WTC11 (cell line): ENCODE data around the gene PLK4. TPM values are rescaled to one million over a fixed set of nuclear protein-coding genes. Genes with fewer than 3 reads are reported as not detected.

ENCODE experiments used
- ATAC-seq: fragments of 200-7000 bp; cut with Tn5 transposase; 2 replicates; pipeline ENCODE4 v1.10.0; 2021; ENCODE audit warnings: mild to moderate bottlenecking, moderate library complexity
- CTCF ChIA-PET: fragments of 300-600 bp; sonication (Branson Sonifier 250); formaldehyde crosslinking; loops from one replicate; lab custom pipeline; 2021; ENCODE audit warnings: antibody characterized with exemption; lab: Charles Lee
- POLR2A ChIA-PET: fragments of 350-600 bp; sonication (Branson Sonifier 250); formaldehyde crosslinking; loops from one replicate; lab custom pipeline; 2021; ENCODE audit warnings: antibody characterized with exemption; lab: Charles Lee
- DNase-seq: peaks from one replicate; pipeline ENCODE4 v3.0.0; 2021; ENCODE audit warnings: low spot score
- H3K27ac Mint-ChIP-seq: 2 replicates; pipeline ENCODE4 v1.8.0; 2021; ENCODE audit warnings: mixed read lengths
- H3K27me3 Mint-ChIP-seq: 2 replicates; pipeline ENCODE4 v1.8.0; 2021; ENCODE audit warnings: low read depth, mild to moderate bottlenecking, moderate library complexity, mixed read lengths
- H3K36me3 Mint-ChIP-seq: 2 replicates; pipeline ENCODE4 v1.8.0; 2021; ENCODE audit warnings: mixed read lengths
- H3K4me1 Mint-ChIP-seq: 2 replicates; pipeline ENCODE4 v1.8.0; 2022; ENCODE audit warnings: mixed read lengths
- H3K4me3 Mint-ChIP-seq: 2 replicates; pipeline ENCODE4 v1.8.0; 2021; ENCODE audit warnings: mild to moderate bottlenecking, moderate library complexity, mixed read lengths
- H3K9me3 Mint-ChIP-seq: 2 replicates; pipeline ENCODE4 v1.8.0; 2021; ENCODE audit warnings: mixed read lengths
- AFF4 ChIP-seq: sonication (generic); formaldehyde crosslinking; IDR thresholded peaks from 2 replicates; pipeline ENCODE4 v1.8.1; 2023; ENCODE audit warnings: mild to moderate bottlenecking, missing genetic modification reagents, borderline replicate concordance
- ARID4B ChIP-seq: sonication (generic); formaldehyde crosslinking; IDR thresholded peaks from 2 replicates; pipeline ENCODE4 v1.8.0; 2023; ENCODE audit warnings: missing genetic modification reagents, mild to moderate bottlenecking, borderline replicate concordance
- CDX4 ChIP-seq: fragments of 250-450 bp; sonication (Bioruptor Pico); IDR thresholded peaks from 2 replicates; pipeline ENCODE4 v1.9.0; 2021; ENCODE audit warnings: moderate library complexity, mild to moderate bottlenecking, inconsistent platforms, borderline replicate concordance
- CREB1 ChIP-seq: sonication (generic); formaldehyde crosslinking; IDR thresholded peaks from 2 replicates; pipeline ENCODE4 v1.8.0; 2023; ENCODE audit warnings: mild to moderate bottlenecking, missing genetic modification reagents
- GRHL2 ChIP-seq: fragments of 250-450 bp; sonication (Bioruptor Pico); IDR thresholded peaks from 2 replicates; pipeline ENCODE4 v1.8.0; 2022; ENCODE audit warnings: mild to moderate bottlenecking, moderate library complexity; ENCODE audit not compliant: insufficient replicate concordance, severe bottlenecking
- HMGA2 ChIP-seq: fragments of 250-450 bp; sonication (Bioruptor Pico); IDR thresholded peaks from 2 replicates; pipeline ENCODE4 v1.4.0; 2021; ENCODE audit warnings: mild to moderate bottlenecking, moderate library complexity
- IRF2 ChIP-seq: sonication (generic); formaldehyde crosslinking; IDR thresholded peaks from 2 replicates; pipeline ENCODE4 v1.8.0; 2022; ENCODE audit warnings: low read depth, missing genetic modification reagents, borderline replicate concordance
- NFATC4 ChIP-seq: fragments of 250-450 bp; sonication (Bioruptor Pico); IDR thresholded peaks from 2 replicates; pipeline ENCODE4 v1.9.0; 2021; ENCODE audit warnings: mild to moderate bottlenecking
- NR2C2 ChIP-seq: sonication (generic); formaldehyde crosslinking; IDR thresholded peaks from 2 replicates; pipeline ENCODE4 v1.8.0; 2022; ENCODE audit warnings: mild to moderate bottlenecking, missing genetic modification reagents
- PREB ChIP-seq: sonication (generic); formaldehyde crosslinking; IDR thresholded peaks from 2 replicates; pipeline ENCODE4 v1.8.1; 2022; ENCODE audit warnings: mild to moderate bottlenecking, missing genetic modification reagents, moderate library complexity, borderline replicate concordance
- PRRX2 ChIP-seq: fragments of 250-450 bp; sonication (Bioruptor Pico); IDR thresholded peaks from 2 replicates; pipeline ENCODE4 v1.8.0; 2021; ENCODE audit warnings: mild to moderate bottlenecking
- SMAD3 ChIP-seq: sonication (generic); formaldehyde crosslinking; IDR thresholded peaks from 2 replicates; pipeline ENCODE4 v1.8.0; 2022; ENCODE audit warnings: missing genetic modification reagents, mild to moderate bottlenecking, borderline replicate concordance
- SOX15 ChIP-seq: fragments of 250-450 bp; sonication (Bioruptor Pico); IDR thresholded peaks from 2 replicates; pipeline ENCODE4 v1.9.0; 2021; ENCODE audit warnings: mild to moderate bottlenecking
- ZNF425 ChIP-seq: fragments of 250-450 bp; sonication (Bioruptor Pico); conservative IDR thresholded peaks from 2 replicates; pipeline ENCODE4 v1.9.0; 2021; ENCODE audit warnings: mild to moderate bottlenecking
- total RNA-seq: library from RNA; stranded (reverse); gene quantifications from 3 replicates; pipeline ENCODE4 v1.2.3, GENCODE V29; 2021

The PLK4 gene
- total RNA-seq, 1 experiment from 2014 or later, result 37.8 TPM

GRCh38 chr4:127870688-127871087 lies 10.0 kb upstream of the PLK4 start:
- CTCF ChIA-PET, result no interaction called here
- DNase-seq (no peak), ATAC-seq (no peak; the same call in 1 of the 2 replicates)
- TF ChIP-seq PRRX2 (CRISPR knock-in tag) (no peak), HMGA2 (CRISPR knock-in tag) (no peak), SOX15 (no peak), NR2C2 (CRISPR knock-in tag) (no peak)
- H3K27ac Mint-ChIP-seq, result peak overlapping the region; percentile 52
- POLR2A ChIA-PET, result no interaction called here
- H3K36me3 Mint-ChIP-seq, result no peaks in the 10 kb centered on the region
- H3K4me1 Mint-ChIP-seq, result peaks cover 3% of the 10 kb centered on the region; the same call in 1 of the 2 replicates
- H3K9me3 Mint-ChIP-seq, result no peaks in the 10 kb centered on the region
- H3K4me3 Mint-ChIP-seq, result no peak overlapping the region
- H3K27me3 Mint-ChIP-seq, result no peaks in the 10 kb centered on the region

- Mint-ChIP-seq H3K27ac (no peak overlapping the region), H3K9me3 (no peaks in the 10 kb centered on the region), H3K4me3 (no peak overlapping the region), H3K36me3 (no peaks in the 10 kb centered on the region), H3K4me1 (peaks cover 7% of the 10 kb centered on the region), H3K27me3 (no peaks in the 10 kb centered on the region)
- no peak for DNase-seq
- CTCF ChIA-PET, result no interaction called here
- no peak for ATAC-seq
- POLR2A ChIA-PET, result no interaction called here
- TF ChIP-seq SOX15 (no peak), NFATC4 (CRISPR knock-in tag) (no peak), CREB1 (CRISPR knock-in tag) (no peak)
Observed at GRCh38 chr4:127875791-127876190, 4.9 kb upstream of the PLK4 start.

GRCh38 chr4:127881563-127881864 lies 821 bp downstream of the PLK4 start:
- peaks cover 12% of the 10 kb centered on the region for H3K4me1 Mint-ChIP-seq
- TF ChIP-seq ZNF425 (CRISPR knock-in tag) (0 out of 2 replicates have a peak, but pooled peaks have one; percentile 5), GRHL2 (CRISPR knock-in tag) (no peak)
- TF ChIP-seq, all 79 proteins: peak for 1
- Mint-ChIP-seq H3K27ac (peak overlapping the region; percentile 99), H3K27me3 (no peaks in the 10 kb centered on the region), H3K4me3 (peak overlapping the region; percentile 91), H3K36me3 (peaks cover 41% of the 10 kb centered on the region), H3K9me3 (no peaks in the 10 kb centered on the region)
- no peak for ATAC-seq
- no peak for DNase-seq
- POLR2A ChIA-PET, result interaction anchor here (0.7 to 2.4 kb wide), 8 partner anchors 14 to 249 kb away, joined by 3 to 37 read pairs (median 5); partner anchors contain the start of genes ABHD18, HSPA4L, INTU and LARP1B
- CTCF ChIA-PET, result interaction anchor here (0.6 to 1.6 kb wide), 6 partner anchors 11 to 277 kb away, joined by 3 to 13 read pairs (median 4); partner anchors contain the start of genes ABHD18, HSPA4L and MFSD8

GRCh38 chr4:127888559-127888958 lies 7.9 kb downstream of the PLK4 start:
- Mint-ChIP-seq H3K36me3 (peaks cover 68% of the 10 kb centered on the region), H3K27me3 (no peaks in the 10 kb centered on the region), H3K4me3 (no peak overlapping the region), H3K4me1 (no peaks in the 10 kb centered on the region), H3K27ac (no peak overlapping the region), H3K9me3 (no peaks in the 10 kb centered on the region)
- CTCF ChIA-PET, result interaction anchor here (1.1 to 2.0 kb wide), 3 partner anchors 77 to 162 kb away, joined by 3 to 7 read pairs (median 4); partner anchors contain the start of genes ABHD18 and MFSD8
- ATAC-seq (no peak), DNase-seq (no peak)
- POLR2A ChIA-PET, result no interaction called here
- no peak for TF ChIP-seq IRF2 (CRISPR knock-in tag)
- TF ChIP-seq PREB (CRISPR knock-in tag), result no peak
- TF ChIP-seq CDX4 (CRISPR knock-in tag), result no peak
- TF ChIP-seq ARID4B (CRISPR knock-in tag), result no peak
- no peak for TF ChIP-seq AFF4
- TF ChIP-seq SMAD3 (CRISPR knock-in tag), result no peak
